H1 (cell line): ENCODE data around the gene IDH2. TPM values are rescaled to one million over a fixed set of nuclear protein-coding genes. Genes with fewer than 3 reads are reported as not detected.

Experiments used
- CTCF ChIA-PET: fragments of 300-600 bp; sonication (Branson Sonifier 250); formaldehyde crosslinking; loops from one replicate; lab custom pipeline; 2021; ENCODE audit not compliant: partially characterized antibody; lab: Charles Lee
- POLR2A ChIA-PET: fragments of 300-600 bp; sonication (Branson Sonifier 250); formaldehyde crosslinking; loops from one replicate; lab custom pipeline; 2021; ENCODE audit warnings: inconsistent platforms; ENCODE audit not compliant: partially characterized antibody; lab: Charles Lee
- DNase-seq, 2 experiments: peaks; one replicate each; pipeline versions ENCODE4 v3.0.0 to v3.0.0-alpha.2; 2010 to 2022; ENCODE audit warnings: low spot score in 2 of 2, low read depth in 1 of 2, mixed read lengths in 1 of 2
- FAIRE-seq: peaks from 2 replicates; lab custom pipeline; 2011; peaks lifted over from hg19 to GRCh38; lab: Jason Lieb, UNC
- H2AFZ ChIP-seq: 2 replicates; pipeline ENCODE4 v1.8.1; 2012; ENCODE audit warnings: low read length, inconsistent platforms
- H2AK5ac ChIP-seq: 2 replicates; pipeline ENCODE4 v1.6.1; 2013; ENCODE audit warnings: low read depth, low read length
- H2BK120ac ChIP-seq: replicated peaks from 2 replicates; pipeline ENCODE3; 2013; ENCODE audit warnings: low read depth, low read length, inconsistent platforms
- H2BK12ac ChIP-seq: 2 replicates; pipeline ENCODE4 v1.6.1; 2013; ENCODE audit warnings: low read depth, low read length
- H2BK15ac ChIP-seq: 2 replicates; pipeline ENCODE4 v1.6.1; 2013; ENCODE audit warnings: low read length
- H2BK20ac ChIP-seq: 2 replicates; pipeline ENCODE4 v1.6.1; 2013; ENCODE audit warnings: low read length
- H2BK5ac ChIP-seq: 2 replicates; pipeline ENCODE4 v1.6.1; 2013; ENCODE audit warnings: low read depth, low read length
- H3K14ac ChIP-seq: 2 replicates; pipeline ENCODE4 v1.6.1; 2013; ENCODE audit warnings: inconsistent platforms; ENCODE audit not compliant: insufficient read length
- H3K18ac ChIP-seq: 2 replicates; pipeline ENCODE4 v1.6.1; 2013; ENCODE audit warnings: low read length; ENCODE audit errors: extremely low read depth
- H3K23ac ChIP-seq: 2 replicates; pipeline ENCODE4 v1.6.1; 2013; ENCODE audit warnings: inconsistent platforms; ENCODE audit not compliant: insufficient read length
- H3K23me2 ChIP-seq: 2 replicates; pipeline ENCODE4 v1.6.1; 2013; ENCODE audit warnings: low read depth, low read length
- H3K27ac ChIP-seq: 2 replicates; pipeline ENCODE4 v1.6.1; 2011; ENCODE audit warnings: low read depth, low read length, inconsistent platforms
- H3K27me3 ChIP-seq, 4 experiments: replicated peaks in 1 of 4; 1 replicate in 1 of 4; 2 replicates in 3 of 4; pipeline versions ENCODE4 v1.6.1 to v1.8.1; 2011 to 2013; ENCODE audit warnings: low read length in 3 of 4, mild to moderate bottlenecking in 3 of 4, inconsistent platforms in 2 of 4, mixed read lengths in 2 of 4, moderate library complexity in 1 of 4; ENCODE audit not compliant: control insufficient read depth in 3 of 4, insufficient read depth in 3 of 4; ENCODE audit errors: extremely low read depth in 1 of 4
- H3K36me3 ChIP-seq, 4 experiments: 2 replicates each; pipeline versions ENCODE4 v1.6.1 to v1.8.1; 2011 to 2013; ENCODE audit warnings: mild to moderate bottlenecking in 4 of 4, low read length in 3 of 4, moderate library complexity in 2 of 4, control low read depth in 1 of 4, inconsistent platforms in 1 of 4; ENCODE audit not compliant: insufficient read depth in 4 of 4, control insufficient read depth in 2 of 4
- H3K4ac ChIP-seq: replicated peaks from 2 replicates; pipeline ENCODE3; 2013; ENCODE audit warnings: low read length, low read depth, mixed read lengths, inconsistent platforms; ENCODE audit not compliant: insufficient read length
- H3K4me1 ChIP-seq, 4 experiments: replicated peaks in 1 of 4; 1 replicate in 1 of 4; 2 replicates in 3 of 4; pipeline versions ENCODE4 v1.6.1 to v1.8.1; 2011 to 2013; ENCODE audit warnings: low read length in 3 of 4, inconsistent platforms in 2 of 4, mixed read lengths in 1 of 4; ENCODE audit not compliant: insufficient read depth in 4 of 4, control insufficient read depth in 3 of 4
- H3K4me2 ChIP-seq, 2 experiments: 2 replicates each; pipeline versions ENCODE4 v1.6.1 to v1.8.1; 2011 to 2013; ENCODE audit warnings: low read depth in 2 of 2, low read length in 2 of 2, control low read depth in 1 of 2, inconsistent platforms in 1 of 2, mild to moderate bottlenecking in 1 of 2; ENCODE audit not compliant: insufficient read depth in 1 of 2
- H3K4me3 ChIP-seq, 4 experiments: fragments of 200-600, 300-600 bp in 1 of 4; sonication (generic), shearing (Covaris generic), sonication (Bioruptor Twin) in 1 of 4; 2 replicates each; pipeline versions ENCODE4 v1.5.1 to v1.8.1; 2011 to 2016; ENCODE audit warnings: low read length in 4 of 4, low read depth in 3 of 4, control low read depth in 2 of 4, inconsistent platforms in 2 of 4, mild to moderate bottlenecking in 2 of 4, mixed read lengths in 1 of 4, moderate library complexity in 1 of 4; ENCODE audit not compliant: insufficient read depth in 2 of 4; ENCODE audit errors: extremely low read depth in 1 of 4
- H3K56ac ChIP-seq: replicated peaks from 2 replicates; pipeline ENCODE3; 2013; ENCODE audit warnings: low read depth, mild to moderate bottlenecking, mixed read lengths, low read length, inconsistent platforms; ENCODE audit not compliant: insufficient read length
- H3K79me1 ChIP-seq: 2 replicates; pipeline ENCODE4 v1.6.1; 2013; ENCODE audit warnings: low read depth, low read length, control low read depth
- H3K79me2 ChIP-seq, 2 experiments: 2 replicates each; pipeline versions ENCODE4 v1.6.1 to v1.8.1; 2012 to 2013; ENCODE audit warnings: low read length in 2 of 2, mild to moderate bottlenecking in 2 of 2, inconsistent platforms in 1 of 2; ENCODE audit not compliant: insufficient read depth in 2 of 2, control insufficient read depth in 1 of 2
- H3K9ac ChIP-seq, 4 experiments: replicated peaks in 1 of 4; 1 replicate in 1 of 4; 2 replicates in 3 of 4; pipeline versions ENCODE4 v1.6.1 to v1.8.1; 2011 to 2013; ENCODE audit warnings: low read depth in 3 of 4, low read length in 3 of 4, control low read depth in 2 of 4, mild to moderate bottlenecking in 2 of 4, moderate library complexity in 2 of 4, inconsistent platforms in 1 of 4; ENCODE audit errors: extremely low read depth in 1 of 4
- H3K9me3 ChIP-seq, 2 experiments: 2 replicates each; pipeline versions ENCODE4 v1.6.1 to v1.8.1; 2012 to 2013; ENCODE audit warnings: mild to moderate bottlenecking in 2 of 2, moderate library complexity in 2 of 2, control low read depth in 1 of 2, inconsistent platforms in 1 of 2, low read depth in 1 of 2, low read length in 1 of 2, mixed read lengths in 1 of 2; ENCODE audit not compliant: insufficient read depth in 2 of 2
- H4K20me1 ChIP-seq, 2 experiments: replicated peaks in 1 of 2; 2 replicates each; pipeline versions ENCODE3 to v1.8.1; 2011 to 2013; ENCODE audit warnings: inconsistent platforms in 2 of 2, low read length in 2 of 2, mild to moderate bottlenecking in 1 of 2; ENCODE audit not compliant: insufficient read depth in 2 of 2, control insufficient read depth in 1 of 2
- H4K5ac ChIP-seq: 2 replicates; pipeline ENCODE4 v1.6.1; 2013; ENCODE audit warnings: low read length, low read depth, mixed read lengths, inconsistent platforms; ENCODE audit not compliant: insufficient read length
- H4K8ac ChIP-seq: 2 replicates; pipeline ENCODE4 v1.8.0; 2013; ENCODE audit warnings: mild to moderate bottlenecking, moderate library complexity, low read length, inconsistent platforms; ENCODE audit not compliant: insufficient read depth; ENCODE audit errors: extremely low read depth
- H4K91ac ChIP-seq: replicated peaks from 2 replicates; pipeline ENCODE3; 2013; ENCODE audit warnings: low read length, mixed read lengths, inconsistent platforms; ENCODE audit not compliant: insufficient read length
- ASH2L ChIP-seq: fragments of 200-600, 300-600 bp; sonication (generic); IDR thresholded peaks from one replicate; pipeline ENCODE4 v1.7.1; 2017; ENCODE audit warnings: low read length
- CBX8 ChIP-seq: fragments of 300-800, 300-1000 bp; sonication (generic); IDR thresholded peaks from 2 replicates; pipeline ENCODE4 v1.7.1; 2016; ENCODE audit warnings: low read depth, low read length, borderline replicate concordance
- CTBP2 ChIP-seq: IDR thresholded peaks from 2 replicates; pipeline ENCODE4 v1.7.0; 2011; ENCODE audit warnings: borderline replicate concordance, mild to moderate bottlenecking, moderate library complexity, mixed read lengths, low read length; ENCODE audit not compliant: insufficient read depth, insufficient read length
- KDM4A ChIP-seq: IDR thresholded peaks from one replicate; pipeline ENCODE4 v1.7.1; 2012; ENCODE audit warnings: low read depth, mild to moderate bottlenecking, moderate library complexity, low read length, inconsistent platforms; ENCODE audit not compliant: severe bottlenecking
- POLR2AphosphoS5 ChIP-seq: IDR thresholded peaks from 2 replicates; pipeline ENCODE4 v1.6.1; 2011; ENCODE audit warnings: low read depth, low read length
- SUZ12 ChIP-seq: fragments of 200-600 bp; sonication (generic); IDR thresholded peaks from 2 replicates; pipeline ENCODE4 v1.6.1; 2012; ENCODE audit warnings: mild to moderate bottlenecking, inconsistent platforms, low read length, moderate library complexity, mixed read lengths
- WGBS, 2 experiments: shearing (Covaris generic) in 1 of 2; methylation state at CpG; one replicate each; pipeline versions ENCODE4 v1.1.6 to v1.1.7; 2013 to 2015; ENCODE audit warnings: low lambda C conversion rate in 2 of 2, mixed read lengths in 2 of 2, inconsistent platforms in 1 of 2, low coverage in 1 of 2, missing lambda C conversion rate in 1 of 2; ENCODE audit not compliant: insufficient replicate concordance in 2 of 2, insufficient coverage in 1 of 2, insufficient read length in 1 of 2; ENCODE audit errors: extremely low coverage in 1 of 2, missing lambda C conversion rate in 1 of 2; 5-methylcytosine and 5-hydroxymethylcytosine counted together
- polyA plus RNA-seq, 7 experiments: library from polyadenylated mRNA; depleted of rRNA in 3 of 7; stranded (reverse) in 5 of 7; unstranded in 2 of 7; fragments of >200 nt in 5 of 7; fragments of 200-250 nt in 2 of 7; gene quantifications; 1 replicate in 5 of 7; 2 replicates in 1 of 7; 4 replicates in 1 of 7; pipeline versions ENCODE4 v1.2.1 to v1.2.3, GENCODE V29; 2011 to 2013; ENCODE audit warnings: missing spikeins in 2 of 7, mixed read lengths in 2 of 7
- total RNA-seq: library from RNA; stranded (reverse); fragmentation: NEBNext Ultra II Directional; extraction: Animal tissue kit (Norgen Biotek cat#: 25700); gene quantifications from 2 replicates; pipeline ENCODE4 v1.2.1, GENCODE V29; 2021

Gene IDH2
- total and polyA plus RNA-seq, 2 of the 8 experiments (the other 6 are each of a cell fraction or from before 2014, with no cell fraction given) = 64.2 to 84.6 TPM

- Histone ChIP-seq H3K4me3 (no peak overlapping the region), H3K9ac (peak overlapping the region in 1 of 4 experiments; percentile 20; a peak in 1 of 7 replicates), H3K23me2 (no peaks in the 10 kb centered on the region), H2AK5ac (no peak overlapping the region), H3K14ac (no peak overlapping the region), H3K4me1 (peaks cover 4 to 6% (median 5%) of the 10 kb centered on the region in 4 experiments; a peak in 5 of 7 replicates), H3K18ac (no peak overlapping the region), H4K5ac (no peak overlapping the region), H3K23ac (no peak overlapping the region), H4K20me1 (peaks cover 0 to 4% of the 10 kb centered on the region in 2 experiments), H2BK120ac (no peak overlapping the region), H3K27me3 (no peaks in the 10 kb centered on the region), H3K4ac (no peak overlapping the region), H3K9me3 (no peaks in the 10 kb centered on the region), H3K27ac (no peak overlapping the region), H2BK20ac (no peak overlapping the region), H3K4me2 (no peak overlapping the region), H4K91ac (no peak overlapping the region), H2BK15ac (no peak overlapping the region; the same call in 1 of the 2 replicates), H2AFZ (no peak overlapping the region), H3K79me1 (0 out of 2 replicates have a peak, but pooled peaks cover 2% of the 10 kb centered on the region), H3K56ac (no peak overlapping the region), H4K8ac (no peak overlapping the region), H3K36me3 (peaks cover 0 to 14% (median 0%) of the 10 kb centered on the region in 4 experiments; a peak in 5 of 8 replicates), H2BK12ac (no peak overlapping the region; the same call in 1 of the 2 replicates), H3K79me2 (no peaks in the 10 kb centered on the region), H2BK5ac (no peak overlapping the region)
- DNase-seq (no peak), FAIRE-seq (no peak)
- 90% methylated on average over 5 of the region's 5 CpGs; no CpG with 5 or more reads in 1 of the 2 experiments for WGBS, 2 experiments
- CTCF ChIA-PET = interaction anchor here (0.5 to 7.4 kb wide), 9 partner anchors 10 to 177 kb away, joined by 3 to 99 read pairs (median 3); no protein-coding TSS in a partner anchor
- POLR2A ChIA-PET = interaction anchor here (0.8 to 2.2 kb wide), 7 partner anchors 8 to 76 kb away, joined by 3 to 7 read pairs (median 5); no protein-coding TSS in a partner anchor
- TF ChIP-seq SUZ12 (no peak), ASH2L (no peak), CBX8 (no peak), POLR2AphosphoS5 (no peak), CTBP2 (no peak), KDM4A (no peak)
Measured at GRCh38 chr15:90074916-90075315, 27.4 kb downstream of the IDH2 start.
